Globus pallidus (tissue), 1 donor: ENCODE data around the gene PROSER2.

Experiments used
- DNase-seq: peaks from one replicate; pipeline ENCODE4 v3.0.0-alpha.2; 2015; ENCODE audit warnings: low spot score

The PROSER2 gene

GRCh38 chr10:11869743-11870460 is 46.7 kb downstream of the PROSER2 start:
- no peak for DNase-seq

- DNase-seq, result no peak
Measured at GRCh38 chr10:11870461-11870780, 47.3 kb downstream of the PROSER2 start.

- no peak for DNase-seq
Measured at GRCh38 chr10:11870900-11871400, 47.8 kb downstream of the PROSER2 start.

GRCh38 chr10:11871466-11871865 is 48.3 kb downstream of the PROSER2 start:
- no peak for DNase-seq

- no peak for DNase-seq
Measured at GRCh38 chr10:11874568-11875493, 51.7 kb downstream of the PROSER2 start.

GRCh38 chr10:11875494-11876281 is 52.5 kb downstream of the PROSER2 start:
- no peak for DNase-seq

- DNase-seq, result no peak
Measured at GRCh38 chr10:11876324-11876723, 53.2 kb downstream of the PROSER2 start.

- DNase-seq, result no peak
Measured at GRCh38 chr10:11876805-11877590, 53.8 kb downstream of the PROSER2 start.

GRCh38 chr10:11877591-11877905 is 54.4 kb downstream of the PROSER2 start:
- DNase-seq, result no peak

- no peak for DNase-seq
Measured at GRCh38 chr10:11878776-11879175, 55.6 kb downstream of the PROSER2 start.

GRCh38 chr10:11879387-11880094 is 56.4 kb downstream of the PROSER2 start:
- no peak for DNase-seq

GRCh38 chr10:11880151-11881029 is 57.2 kb downstream of the PROSER2 start:
- no peak for DNase-seq

GRCh38 chr10:11881030-11881476 is 57.9 kb downstream of the PROSER2 start:
- DNase-seq, result no peak

GRCh38 chr10:11881477-11882417 is 58.6 kb downstream of the PROSER2 start:
- no peak for DNase-seq

GRCh38 chr10:11882646-11883375 is 59.7 kb downstream of the PROSER2 start:
- no peak for DNase-seq

GRCh38 chr10:11884706-11885423 is 61.7 kb downstream of the PROSER2 start:
- no peak for DNase-seq

GRCh38 chr10:11885437-11886137 is 62.4 kb downstream of the PROSER2 start:
- DNase-seq, result no peak
